Hepatocyte (in vitro differentiated cells): ENCODE results near the gene FNDC3B.

Experiments used
- EZH2phosphoT487 ChIP-seq: fragments of 200-600 bp; sonication (generic); IDR thresholded peaks from one replicate; pipeline ENCODE4 v1.6.1; 2018; ENCODE audit warnings: antibody characterized with exemption, mild to moderate bottlenecking, low read depth, moderate library complexity; ENCODE audit not compliant: unreplicated experiment, severe bottlenecking
- TF ChIP-seq, protein P1 (sequence below): fragments of 200-600 bp; sonication (generic); IDR thresholded peaks from 2 replicates; pipeline ENCODE4 v1.5.1; 2016; ENCODE audit warnings: antibody characterized with exemption, mild to moderate bottlenecking; ENCODE audit not compliant: poor library complexity

DNA sequence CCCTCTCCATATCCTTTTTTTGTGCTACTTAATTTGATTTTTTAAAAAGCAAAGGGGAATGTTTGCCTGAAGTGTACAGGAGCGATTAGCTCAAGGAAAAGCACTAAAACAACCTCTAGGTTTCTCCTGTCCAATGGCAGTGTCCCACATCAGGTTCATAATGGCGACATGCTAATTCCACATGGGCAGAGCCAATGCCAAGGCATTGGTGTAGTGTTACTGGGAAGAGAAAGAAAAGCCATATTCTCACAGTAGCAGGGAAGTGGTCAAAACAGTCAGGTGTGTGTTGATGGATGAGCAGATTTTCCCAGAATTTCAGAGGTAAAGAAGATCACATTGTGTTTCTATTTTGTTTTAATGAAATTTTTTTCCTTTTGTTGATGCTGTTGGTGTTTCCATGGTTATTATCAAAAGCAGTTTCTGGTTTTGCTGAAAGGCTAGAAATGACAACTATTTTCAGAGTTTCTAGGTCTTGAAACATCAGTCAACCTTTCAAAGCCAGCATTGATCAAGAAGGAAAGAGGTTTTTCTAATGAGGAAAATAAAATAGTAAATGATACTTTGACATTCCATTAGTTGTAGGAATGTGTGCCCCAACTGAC is 65.2 kb downstream of the FNDC3B start:
- no peak for TF ChIP-seq EZH2phosphoT487
- TF ChIP-seq, protein P1, sequence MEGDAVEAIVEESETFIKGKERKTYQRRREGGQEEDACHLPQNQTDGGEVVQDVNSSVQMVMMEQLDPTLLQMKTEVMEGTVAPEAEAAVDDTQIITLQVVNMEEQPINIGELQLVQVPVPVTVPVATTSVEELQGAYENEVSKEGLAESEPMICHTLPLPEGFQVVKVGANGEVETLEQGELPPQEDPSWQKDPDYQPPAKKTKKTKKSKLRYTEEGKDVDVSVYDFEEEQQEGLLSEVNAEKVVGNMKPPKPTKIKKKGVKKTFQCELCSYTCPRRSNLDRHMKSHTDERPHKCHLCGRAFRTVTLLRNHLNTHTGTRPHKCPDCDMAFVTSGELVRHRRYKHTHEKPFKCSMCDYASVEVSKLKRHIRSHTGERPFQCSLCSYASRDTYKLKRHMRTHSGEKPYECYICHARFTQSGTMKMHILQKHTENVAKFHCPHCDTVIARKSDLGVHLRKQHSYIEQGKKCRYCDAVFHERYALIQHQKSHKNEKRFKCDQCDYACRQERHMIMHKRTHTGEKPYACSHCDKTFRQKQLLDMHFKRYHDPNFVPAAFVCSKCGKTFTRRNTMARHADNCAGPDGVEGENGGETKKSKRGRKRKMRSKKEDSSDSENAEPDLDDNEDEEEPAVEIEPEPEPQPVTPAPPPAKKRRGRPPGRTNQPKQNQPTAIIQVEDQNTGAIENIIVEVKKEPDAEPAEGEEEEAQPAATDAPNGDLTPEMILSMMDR = no peak
